ENCODE results near the gene NLGN2.

Gene NLGN2

DNA sequence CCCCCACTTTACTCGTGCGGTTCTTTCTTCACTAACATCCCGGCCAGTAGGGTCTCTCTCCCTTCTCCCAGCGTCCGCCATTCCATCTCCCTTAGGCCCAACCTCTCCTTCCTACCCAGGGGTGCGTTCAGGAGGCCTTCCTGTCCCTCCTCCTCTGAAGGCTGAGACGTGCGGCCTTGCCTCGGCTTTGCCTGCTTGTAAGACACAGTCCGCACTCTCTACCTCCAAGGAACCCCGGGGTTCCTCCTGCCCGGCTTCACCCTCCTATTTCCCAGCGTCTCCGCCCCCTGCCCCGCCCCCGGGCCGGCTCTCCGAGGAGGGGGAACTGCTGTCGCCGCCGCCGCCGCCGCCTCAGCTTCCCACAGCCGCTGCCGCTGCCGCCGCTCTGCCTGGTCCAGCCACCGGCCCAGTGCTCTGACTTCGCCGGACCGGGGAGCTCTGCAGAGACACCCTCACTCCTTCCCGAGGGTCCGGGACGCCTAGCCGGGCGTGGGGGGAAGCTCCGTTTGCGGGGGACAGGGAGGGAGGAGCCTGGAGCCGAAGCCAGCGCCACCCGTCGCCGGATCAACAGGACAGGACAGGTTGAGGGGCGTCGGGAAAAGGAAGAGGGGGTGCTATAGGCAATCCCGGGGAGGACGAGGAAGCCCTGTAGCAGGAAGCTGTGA lies 30.4 kb downstream of the NLGN2 start:
- no peak for DNase-seq (ENCODE audit: low read depth)

DNA sequence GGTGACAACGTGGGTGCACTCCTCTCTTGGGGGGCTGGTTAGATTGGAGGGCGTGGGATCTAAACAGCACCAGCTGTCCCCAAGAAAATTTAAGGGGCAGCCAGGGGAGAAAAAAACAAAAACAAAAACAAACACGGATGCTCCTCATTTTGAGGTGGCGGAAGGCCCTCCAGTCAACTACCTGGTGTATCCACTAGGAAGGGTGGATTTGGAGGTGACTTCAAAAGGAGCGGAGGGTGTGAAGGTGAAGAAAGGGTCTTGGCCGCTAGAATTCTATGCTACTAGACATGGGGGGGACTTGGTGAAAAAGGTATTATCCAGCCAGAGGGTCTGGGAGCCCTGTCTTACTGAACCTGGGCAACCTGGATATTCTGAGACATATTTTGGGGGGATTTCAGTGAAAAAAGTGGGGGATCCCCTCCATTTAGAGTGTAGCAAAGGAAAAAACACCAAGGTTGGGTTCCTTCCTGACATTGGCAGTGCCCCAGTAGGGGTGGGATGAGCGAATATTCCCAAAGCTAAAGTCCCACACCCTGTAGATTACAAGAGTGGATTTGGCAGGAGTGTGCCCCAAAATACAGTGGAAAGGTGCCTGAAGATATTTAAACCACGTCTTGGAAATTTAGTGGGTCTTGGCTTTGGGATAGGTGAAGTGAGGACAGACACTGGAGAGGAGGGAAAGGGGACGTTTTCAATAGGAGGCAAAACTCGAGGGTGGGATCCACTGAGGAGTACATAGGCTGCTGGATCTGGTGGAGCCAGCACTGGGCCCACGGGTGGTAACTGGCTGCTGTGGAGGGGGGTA lies 31.2 kb downstream of the NLGN2 start:
- no peak for DNase-seq (ENCODE audit: low read depth)

DNA sequence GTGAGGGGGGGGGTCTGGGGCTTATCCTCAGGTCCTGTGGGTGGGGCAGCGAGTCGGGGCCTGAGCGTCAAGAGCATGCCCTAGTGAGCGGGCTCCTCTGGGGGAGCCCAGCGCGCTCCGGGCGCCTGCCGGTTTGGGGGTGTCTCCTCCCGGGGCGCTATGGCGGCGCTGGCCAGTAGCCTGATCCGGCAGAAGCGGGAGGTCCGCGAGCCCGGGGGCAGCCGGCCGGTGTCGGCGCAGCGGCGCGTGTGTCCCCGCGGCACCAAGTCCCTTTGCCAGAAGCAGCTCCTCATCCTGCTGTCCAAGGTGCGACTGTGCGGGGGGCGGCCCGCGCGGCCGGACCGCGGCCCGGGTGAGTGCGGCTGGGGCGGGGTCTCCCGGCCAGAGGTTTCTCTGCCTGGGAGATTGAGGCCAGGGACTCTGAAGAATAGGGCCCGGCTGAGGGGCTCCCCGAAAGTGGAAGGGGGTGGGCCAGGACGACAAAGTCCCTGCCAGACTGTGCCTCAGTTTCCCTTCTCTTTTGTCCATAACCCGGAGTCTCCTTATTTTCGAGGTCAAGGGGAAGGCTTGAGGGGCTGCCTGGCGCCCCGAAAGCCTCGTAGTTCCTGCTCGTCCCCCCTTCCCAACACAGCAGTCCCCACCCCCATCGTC lies 31.9 kb downstream of the NLGN2 start, which contains the start of gene FGF11:
Gene FGF11 (plus strand): TSS at position 51 of the 651 bp plus-strand sequence. CDS start 109 bp downstream, at position 160.
- DNase-seq (ENCODE audit: low read depth), result no peak

DNA sequence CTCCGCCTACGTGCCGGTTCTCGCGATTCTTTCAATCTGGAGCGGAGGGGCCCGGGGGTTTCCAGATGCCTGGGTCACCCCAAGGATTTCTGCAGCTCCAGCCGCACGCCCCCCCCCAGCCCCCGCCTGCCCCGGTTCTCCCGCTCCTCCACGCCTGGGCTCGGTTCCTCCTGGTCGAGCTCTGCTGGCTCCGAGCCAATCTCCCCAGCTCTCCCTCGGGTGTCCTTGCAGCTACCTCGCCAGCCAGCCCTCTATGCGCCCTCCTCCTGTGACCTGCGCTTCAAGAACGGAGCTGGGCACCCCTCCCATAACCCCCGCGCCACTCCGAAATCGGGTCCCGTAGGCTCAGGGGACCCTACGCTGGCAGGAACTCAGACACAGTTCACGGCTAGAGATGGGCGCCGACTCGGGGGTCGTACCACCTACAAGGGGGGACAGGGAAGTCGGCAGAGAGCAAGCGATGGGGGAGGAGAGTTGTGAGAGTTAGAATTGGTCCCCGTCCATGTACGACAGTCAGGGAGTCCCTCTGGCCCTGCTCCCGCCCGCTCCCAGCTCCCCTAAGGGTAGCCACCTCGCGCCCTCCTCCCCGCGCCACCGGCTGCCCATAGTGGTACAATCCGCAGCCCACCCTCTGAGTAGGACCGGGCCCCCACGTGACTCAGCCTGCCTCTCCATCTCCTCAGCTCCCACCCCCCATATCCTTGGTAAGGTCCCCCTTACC lies 32.6 kb downstream of the NLGN2 start:
- DNase-seq (ENCODE audit: low read depth), result no peak

DNA sequence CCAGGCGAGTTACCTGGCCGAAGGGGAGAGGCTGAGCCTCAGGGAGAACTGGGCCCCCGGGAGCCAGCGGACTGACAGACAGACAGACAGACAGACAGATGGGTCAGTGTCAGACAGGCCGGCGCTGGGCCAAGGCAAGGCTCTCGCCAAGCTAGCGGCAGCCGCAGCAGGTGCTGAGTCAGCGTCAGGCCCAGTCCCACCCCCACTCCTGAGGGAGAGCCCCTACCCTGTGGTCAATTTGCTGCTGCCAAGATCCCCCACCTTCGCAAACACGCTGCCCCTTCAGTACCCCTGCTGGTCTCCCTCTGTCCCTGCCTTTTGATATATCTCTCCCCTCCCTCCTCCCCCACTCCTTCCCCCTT lies 33.2 kb downstream of the NLGN2 start:
- DNase-seq (ENCODE audit: low read depth), result no peak

DNA sequence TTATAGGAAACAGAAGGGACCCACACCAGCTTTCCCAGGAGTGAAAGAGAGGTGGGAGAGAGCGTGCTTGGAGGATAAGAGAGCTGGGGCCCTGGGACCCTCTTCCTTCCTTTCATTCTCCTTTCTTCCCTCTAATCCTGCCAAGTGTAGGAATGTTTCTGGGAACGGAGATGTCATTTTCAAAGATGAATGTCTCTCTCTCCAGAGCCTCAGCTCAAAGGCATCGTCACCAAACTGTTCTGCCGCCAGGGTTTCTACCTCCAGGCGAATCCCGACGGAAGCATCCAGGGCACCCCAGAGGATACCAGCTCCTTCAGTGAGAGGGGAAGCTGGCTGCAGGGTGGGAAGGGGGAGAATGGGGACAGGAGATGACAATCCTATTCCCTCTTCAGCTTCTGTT lies 33.6 kb downstream of the NLGN2 start:
- no peak for DNase-seq (ENCODE audit: low read depth)

DNA sequence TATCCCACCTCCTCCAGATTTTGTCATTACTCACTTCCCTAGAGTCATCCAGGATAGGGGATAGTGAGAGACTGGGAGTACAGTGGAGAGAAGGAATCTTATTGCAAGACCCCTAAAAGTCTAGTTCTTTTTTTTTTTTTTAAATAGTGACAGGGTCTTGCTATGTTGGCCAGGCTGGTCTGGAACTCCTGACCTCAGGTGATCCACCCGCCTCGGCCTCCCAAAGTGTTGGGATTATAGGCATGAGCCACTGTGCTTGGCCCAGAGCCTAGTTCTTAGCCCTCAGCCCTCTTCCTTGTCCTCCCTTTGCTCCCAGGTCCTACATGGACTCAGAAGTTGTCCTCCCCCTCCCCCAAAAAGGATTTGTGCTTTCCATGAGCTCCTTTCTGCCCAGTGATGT lies 34.5 kb downstream of the NLGN2 start:
- no peak for DNase-seq (ENCODE audit: low read depth)

DNA sequence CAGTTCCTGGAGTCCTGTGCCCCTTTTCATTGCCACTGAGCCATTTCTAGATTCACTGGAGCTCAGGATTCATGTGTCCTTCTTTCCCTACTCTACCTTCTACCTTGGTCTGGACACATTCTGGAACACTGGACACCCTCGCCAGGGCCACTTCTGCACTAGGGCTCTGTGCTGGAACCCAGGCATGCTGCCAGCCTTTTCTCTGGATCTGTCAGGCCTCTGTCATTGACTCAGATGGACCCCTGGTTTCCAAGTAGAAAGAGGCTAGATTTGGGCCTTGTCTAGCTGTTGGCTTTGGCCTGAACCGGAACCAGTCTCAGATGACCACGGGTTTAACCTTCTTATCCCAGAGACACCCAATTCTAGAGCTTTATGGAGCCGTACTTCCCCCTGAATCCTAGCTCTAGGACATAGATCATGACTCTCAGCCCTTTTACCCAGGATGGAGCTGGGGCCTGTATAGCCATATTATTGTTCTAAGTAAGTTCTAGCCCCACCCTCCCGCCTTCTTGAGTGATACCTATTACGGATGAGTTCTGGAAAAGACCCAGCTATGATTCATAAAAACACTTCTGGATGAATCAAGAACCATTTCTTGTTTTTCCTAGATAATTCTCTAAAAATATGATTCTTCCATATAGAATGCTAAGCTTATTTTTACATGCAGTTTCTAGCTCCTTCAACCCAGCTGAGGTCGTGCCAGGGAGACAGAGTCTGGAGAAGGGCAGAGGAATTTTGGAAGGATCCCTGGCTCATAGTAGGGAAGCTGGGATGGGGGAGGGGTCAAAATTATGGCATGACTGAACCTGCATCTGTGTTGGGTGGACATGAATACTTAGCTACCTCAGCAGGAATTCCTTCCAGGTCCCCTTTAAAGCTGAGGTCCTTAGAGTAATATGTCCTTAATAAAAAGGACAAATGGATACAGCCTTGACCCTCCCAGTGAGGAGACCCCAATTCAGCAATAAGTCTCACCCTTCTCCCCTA lies 36.1 kb downstream of the NLGN2 start:
- no peak for DNase-seq (ENCODE audit: low read depth)

DNA sequence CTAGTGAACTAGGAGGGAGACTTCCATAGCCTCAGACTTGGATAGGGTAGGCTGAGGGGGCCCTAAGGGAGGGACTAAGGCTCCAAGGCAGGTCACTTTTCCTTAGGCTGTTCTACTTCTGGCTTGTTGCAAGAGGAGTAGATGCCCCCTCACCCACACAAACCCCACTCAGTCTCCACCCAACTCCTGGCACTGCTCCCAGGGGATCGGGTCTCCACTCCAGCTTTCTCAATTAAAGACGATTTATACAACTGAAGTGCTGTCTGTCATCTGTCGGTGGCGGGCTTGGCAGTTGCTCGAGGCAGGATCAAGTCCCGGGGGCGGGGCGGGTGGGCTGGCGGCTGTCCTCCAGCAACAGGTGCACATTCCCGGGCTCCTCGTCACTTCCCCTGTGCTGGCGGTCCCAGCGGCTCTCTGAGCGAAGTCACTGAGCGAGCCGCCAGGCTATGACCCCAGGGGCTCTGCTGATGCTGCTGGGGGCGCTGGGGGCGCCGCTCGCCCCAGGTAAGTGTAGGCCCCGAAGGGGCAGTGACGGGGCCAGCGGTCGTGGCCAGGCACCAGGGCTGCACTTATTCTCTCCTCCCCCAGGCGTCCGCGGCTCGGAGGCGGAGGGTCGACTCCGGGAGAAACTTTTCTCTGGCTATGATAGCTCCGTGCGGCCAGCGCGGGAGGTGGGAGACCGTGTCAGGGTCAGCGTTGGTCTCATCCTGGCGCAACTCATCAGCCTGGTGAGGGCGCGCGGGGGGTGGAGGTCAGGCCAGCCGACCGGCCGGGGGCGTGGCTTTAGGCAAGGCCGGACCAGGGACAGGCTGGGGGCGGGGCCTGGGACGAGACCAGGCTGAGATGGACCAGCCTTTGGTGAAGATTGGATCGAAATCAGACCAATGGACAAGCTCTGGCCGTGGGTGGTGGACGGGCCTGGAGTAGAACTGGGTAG lies 37.3 kb downstream of the NLGN2 start, which contains the start of gene CHRNB1:
Gene CHRNB1 (plus strand): TSS at position 380 of the 937 bp plus-strand sequence. CDS start 67 bp downstream, at position 447.
- DNase-seq (ENCODE audit: low read depth), result no peak

DNA sequence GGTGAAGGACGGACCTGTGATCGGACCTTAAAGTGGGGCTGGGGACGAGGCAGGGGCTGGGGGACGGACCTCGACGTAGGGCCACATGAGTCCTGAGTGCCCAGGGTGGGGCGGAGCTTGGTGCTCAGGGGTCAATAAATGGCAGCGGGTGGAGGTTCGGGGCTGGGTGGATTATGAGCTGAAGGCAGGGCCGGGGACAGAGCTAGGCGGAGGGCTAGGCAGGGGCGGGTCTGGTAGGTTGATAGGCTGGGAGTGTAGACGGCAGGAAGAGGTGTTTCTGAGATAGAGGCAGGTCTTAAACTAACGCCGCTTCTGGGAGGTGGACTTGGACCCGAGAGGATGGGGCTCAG lies 37.9 kb downstream of the NLGN2 start:
- no peak for DNase-seq (ENCODE audit: low read depth)

DNA sequence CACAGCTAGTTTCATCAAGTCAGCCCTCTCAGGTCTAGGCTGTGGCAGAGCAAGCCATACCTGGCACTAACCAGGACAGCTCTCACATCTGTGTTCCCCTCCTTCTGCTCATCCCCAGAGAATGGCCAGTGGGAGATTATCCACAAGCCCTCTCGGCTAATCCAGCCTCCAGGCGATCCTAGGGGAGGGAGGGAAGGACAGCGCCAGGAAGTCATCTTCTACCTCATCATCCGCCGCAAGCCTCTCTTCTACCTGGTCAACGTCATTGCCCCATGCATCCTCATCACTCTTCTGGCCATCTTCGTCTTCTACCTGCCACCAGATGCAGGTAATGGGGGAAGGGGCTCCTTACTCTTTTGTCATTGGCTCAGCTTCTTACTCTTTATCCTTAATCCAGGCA lies 40.8 kb downstream of the NLGN2 start:
- DNase-seq (ENCODE audit: low read depth), result no peak

DNA sequence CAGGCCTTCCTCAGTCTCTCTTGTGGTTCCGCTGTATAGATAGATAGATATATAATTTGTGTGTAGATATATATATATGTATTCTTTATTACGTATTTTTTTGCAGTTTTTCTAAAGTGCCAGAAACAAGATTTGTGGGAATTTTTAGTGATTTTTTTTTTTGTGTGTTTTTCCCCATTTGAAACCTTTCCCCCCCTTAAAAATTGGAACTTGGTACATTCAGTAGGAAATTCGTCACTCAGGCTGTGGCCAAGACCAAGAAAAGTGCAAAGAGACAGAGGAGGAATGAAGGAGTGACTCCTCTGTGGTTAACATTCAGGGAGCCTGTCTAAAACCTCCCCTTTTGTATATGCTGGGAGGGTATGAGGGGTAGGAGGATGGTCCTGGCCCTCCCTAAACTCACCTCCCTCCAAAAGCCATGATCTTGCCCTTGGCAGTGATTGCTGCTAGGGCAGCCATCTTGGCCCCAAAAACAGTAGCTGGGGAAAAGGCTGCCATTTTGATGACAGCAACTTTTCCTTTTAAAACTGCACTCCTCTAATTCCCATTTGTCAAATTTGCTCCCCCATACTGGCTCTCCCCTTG lies 52.4 kb downstream of the NLGN2 start:
- no peak for DNase-seq (ENCODE audit: low read depth)

DNA sequence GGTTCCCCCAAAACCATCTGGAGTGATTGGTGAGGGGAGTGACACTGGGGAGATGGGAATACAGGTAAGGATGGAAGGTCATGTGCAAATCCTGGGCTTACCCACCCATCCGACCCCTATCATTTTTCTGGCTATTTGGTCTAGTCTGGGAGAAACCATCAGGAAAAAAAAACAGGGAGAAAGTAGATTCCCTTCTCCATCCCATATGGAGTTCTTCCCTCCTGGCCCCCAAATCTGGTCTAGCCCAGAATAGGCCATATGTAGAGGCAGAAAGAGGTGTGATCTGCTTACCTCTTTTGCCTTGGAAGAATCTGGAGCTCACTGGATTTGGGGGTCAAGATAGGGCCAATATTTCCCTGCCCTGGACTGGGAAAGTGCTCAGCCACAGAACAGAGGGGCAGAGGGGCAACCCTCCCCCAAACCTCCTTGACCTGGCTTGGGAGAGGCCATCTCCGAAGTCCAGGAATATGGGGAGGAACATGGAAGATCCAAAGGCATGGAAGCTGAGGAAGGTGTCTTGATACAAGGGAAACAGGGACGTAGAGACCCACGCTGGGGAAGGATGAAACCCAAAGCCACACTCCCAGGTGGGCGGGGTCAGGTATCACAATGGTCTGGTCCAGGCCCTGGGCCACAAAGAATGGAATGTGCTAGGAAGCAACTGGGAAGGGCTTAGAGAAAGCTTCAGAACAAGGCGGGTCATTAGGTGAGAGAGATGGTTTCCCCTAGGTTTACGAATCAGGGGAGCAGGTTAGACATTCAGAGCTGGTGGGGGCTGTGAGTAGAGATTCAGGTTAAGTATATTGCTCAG lies 53.4 kb downstream of the NLGN2 start:
- DNase-seq (ENCODE audit: low read depth), result no peak

DNA sequence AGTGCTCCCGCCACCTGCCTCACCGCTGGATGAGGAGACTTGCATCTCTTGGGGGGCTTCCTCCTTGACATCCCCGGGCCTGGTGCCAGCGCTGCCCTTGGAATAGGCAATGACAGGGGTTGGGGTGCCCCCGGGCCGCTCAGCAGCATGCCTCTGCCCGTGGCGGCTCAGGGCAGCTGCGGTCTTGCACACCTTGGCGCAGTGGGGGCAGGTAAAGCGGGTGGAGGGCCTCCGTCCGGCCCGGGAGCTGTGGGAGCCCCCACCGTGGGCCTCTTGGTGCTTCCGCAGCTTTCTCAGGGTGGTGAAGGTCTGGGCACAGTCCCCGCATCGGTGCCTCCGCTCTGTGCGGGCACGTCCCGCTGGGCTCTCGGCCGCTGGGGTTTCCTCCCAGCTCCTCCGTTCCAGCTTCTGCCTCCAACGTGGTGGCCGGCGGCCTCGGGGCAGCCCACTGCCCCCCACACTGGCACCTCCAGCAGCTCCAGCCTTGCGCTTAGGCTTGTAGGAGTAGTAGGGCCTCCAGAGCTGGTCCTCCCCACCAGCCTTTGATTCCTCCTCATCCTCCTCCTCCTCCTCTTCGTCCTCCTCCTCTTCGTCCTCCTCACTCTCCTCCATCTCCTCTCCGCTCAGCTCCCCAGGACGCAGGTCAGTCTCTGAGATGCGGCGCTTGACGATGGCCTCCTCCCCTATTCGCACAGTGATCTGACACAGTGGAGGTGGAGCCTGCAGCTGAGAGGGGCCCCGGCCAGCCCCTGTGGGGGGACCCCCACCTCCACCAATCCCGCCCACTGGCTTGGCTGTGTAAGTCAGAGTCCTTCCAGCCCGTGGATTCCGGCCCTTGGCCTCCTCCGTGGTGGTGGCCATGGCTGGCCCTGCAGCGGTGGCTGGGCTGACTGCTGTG lies 55.1 kb downstream of the NLGN2 start:
- DNase-seq (ENCODE audit: low read depth), result no peak

DNA sequence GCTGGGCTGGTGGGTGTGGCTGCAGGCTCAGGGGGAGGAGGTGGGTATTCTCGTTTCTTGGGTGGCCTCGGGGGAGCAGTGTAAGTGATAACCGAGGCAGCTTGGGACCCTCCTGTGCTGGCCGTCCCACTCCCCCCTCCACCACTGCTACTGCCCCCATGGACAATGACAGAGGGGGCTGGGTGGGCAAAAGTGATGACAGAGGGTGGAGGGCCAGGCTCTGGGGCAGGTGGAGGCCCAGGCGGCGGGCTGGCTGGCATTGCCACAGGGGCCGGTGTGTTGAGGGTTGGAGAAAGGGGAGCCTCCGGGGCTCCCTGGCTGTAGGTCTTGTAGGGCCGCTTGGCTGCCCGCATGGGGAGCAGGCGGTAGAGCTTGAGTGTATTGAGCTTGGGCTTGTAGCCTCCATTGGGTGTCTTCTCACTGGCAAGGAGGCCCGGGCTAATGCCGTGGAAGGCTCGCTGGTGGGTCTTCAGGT lies 55.8 kb downstream of the NLGN2 start:
- no peak for DNase-seq (ENCODE audit: low read depth)

DNA sequence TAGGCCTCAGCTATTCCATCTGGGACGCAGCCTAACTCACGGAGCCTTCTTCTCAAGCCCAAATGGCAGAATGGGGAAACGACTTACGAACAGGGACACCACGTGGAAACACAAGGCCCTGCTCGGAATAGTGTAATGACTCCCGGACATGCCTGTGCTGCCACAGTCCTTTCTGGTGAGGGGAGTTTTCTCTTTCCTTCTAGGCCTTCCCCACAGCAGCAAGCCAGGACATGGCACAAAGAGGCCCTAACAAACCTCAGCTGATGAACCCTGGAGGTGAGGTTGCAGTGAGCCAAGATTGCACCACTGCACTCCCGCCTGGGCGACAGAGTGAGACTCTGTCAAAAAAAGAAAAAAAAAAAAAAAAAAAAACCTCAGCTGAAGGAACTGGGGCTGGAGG lies 56.4 kb downstream of the NLGN2 start:
- DNase-seq (ENCODE audit: low read depth), result no peak

DNA sequence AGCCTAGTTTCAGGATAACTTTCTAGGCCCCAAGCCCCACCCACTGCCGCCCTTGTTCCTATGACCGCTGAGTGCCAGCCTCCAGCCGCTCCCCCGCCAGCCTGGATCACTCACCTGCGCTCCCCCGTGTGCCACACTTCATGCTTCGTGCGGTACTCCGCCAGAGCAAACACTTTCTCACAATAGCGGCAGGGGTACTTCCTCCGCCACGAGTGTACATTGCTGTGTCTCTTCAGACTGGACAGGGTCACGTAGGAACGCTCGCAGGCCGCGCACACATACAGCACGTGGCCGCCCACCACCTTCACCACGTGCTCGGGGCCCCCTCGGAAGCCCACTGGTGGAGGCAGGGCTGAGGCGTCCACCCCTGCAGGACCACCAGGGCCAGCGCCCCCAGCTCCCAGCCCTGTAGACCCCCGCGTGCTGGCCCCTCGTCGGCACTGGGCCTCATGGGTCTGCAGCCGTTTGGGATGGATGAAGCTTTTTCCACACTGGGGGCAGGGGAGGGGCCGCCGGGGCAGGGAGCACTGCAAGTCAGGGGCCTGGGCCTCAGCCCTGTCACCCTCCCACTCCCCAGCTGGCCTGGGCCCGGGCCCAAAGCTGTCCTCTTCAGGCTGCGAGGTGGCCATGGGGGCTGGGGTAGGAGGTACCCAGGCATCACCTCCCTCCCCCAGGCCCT lies 58.1 kb downstream of the NLGN2 start:
- no peak for DNase-seq (ENCODE audit: low read depth)

All from activated T-helper 1 cell treated with Interleukin-2 at 50 U/mL for 16 hours (primary cell).